OCI-LY3 (cell line): ENCODE measurements around the gene SHISAL2B.
"Not testable (repeated sequence)": the region's sequence is repeated elsewhere in the genome, so short reads cannot be mapped to it uniquely, and the experiment has no call there.

Experiments
- H2AFZ ChIP-seq: fragments of 200-600, 300-600 bp; shearing (Covaris generic); 2 replicates; pipeline ENCODE4 v1.6.0; 2014; ENCODE audit warnings: antibody characterized with exemption, low read depth, low read length
- H3K27ac ChIP-seq: fragments of 200-600, 300-600 bp; sonication (generic); 2 replicates; pipeline ENCODE4 v1.5.1; 2014; ENCODE audit warnings: mild to moderate bottlenecking, low read length, moderate library complexity, mixed read lengths
- H3K27me3 ChIP-seq: fragments of 200-600, 300-600 bp; sonication (generic); 2 replicates; pipeline ENCODE4 v1.6.1; 2014; ENCODE audit warnings: low read depth, low read length, mixed read lengths
- H3K36me3 ChIP-seq: fragments of 200-600, 300-600 bp; sonication (generic); replicated peaks from 2 replicates; pipeline ENCODE3; 2014; ENCODE audit warnings: low read depth, low read length, mixed read lengths
- H3K4me1 ChIP-seq: fragments of 300-600, 200-600 bp; sonication (generic); 2 replicates; pipeline ENCODE4 v1.6.1; 2014; ENCODE audit warnings: low read length, mixed read lengths
- H3K4me2 ChIP-seq: fragments of 200-600, 300-600 bp; sonication (generic); 2 replicates; pipeline ENCODE4 v1.6.1; 2014; ENCODE audit warnings: low read length, mixed read lengths
- H3K4me3 ChIP-seq: fragments of 300-600, 200-600 bp; sonication (generic); 2 replicates; pipeline ENCODE4 v1.5.1; 2014; ENCODE audit warnings: antibody characterized with exemption, mild to moderate bottlenecking, low read length, moderate library complexity
- H3K79me2 ChIP-seq: fragments of 300-600, 200-600 bp; shearing (Covaris generic); 2 replicates; pipeline ENCODE4 v1.6.1; 2014; ENCODE audit warnings: mild to moderate bottlenecking, low read length, mixed read lengths
- H3K9ac ChIP-seq: fragments of 300-600, 200-600 bp; shearing (Covaris generic); 2 replicates; pipeline ENCODE4 v1.6.0; 2014; ENCODE audit warnings: mild to moderate bottlenecking, low read length, moderate library complexity
- H3K9me3 ChIP-seq: fragments of 200-600, 300-600 bp; shearing (Covaris generic); 2 replicates; pipeline ENCODE4 v1.6.1; 2014; ENCODE audit warnings: low read length, mixed read lengths; ENCODE audit not compliant: insufficient read depth
- H4K20me1 ChIP-seq: fragments of 200-600, 300-600 bp; sonication (generic); 2 replicates; pipeline ENCODE4 v1.6.1; 2016; ENCODE audit warnings: low read length, mixed read lengths; ENCODE audit not compliant: insufficient read depth
- CTCF ChIP-seq: fragments of 200-600, 300-600 bp; sonication (generic); IDR thresholded peaks from 2 replicates; pipeline ENCODE4 v1.5.1; 2014; ENCODE audit warnings: antibody characterized with exemption, low read length, low read depth
- EZH2phosphoT487 ChIP-seq: fragments of 200-600 bp; shearing (Covaris generic); IDR thresholded peaks from 2 replicates; pipeline ENCODE4 v1.6.1; 2018; ENCODE audit warnings: antibody characterized with exemption, mixed run types, low read depth

Gene SHISAL2B

GRCh38 chr5:64691291-64691690 lies 988 bp downstream of the SHISAL2B start:
- Histone ChIP-seq H3K9ac (no peak overlapping the region), H3K36me3 (no peaks in the 10 kb centered on the region), H3K9me3 (no peaks in the 10 kb centered on the region), H3K27ac (no peak overlapping the region), H3K4me2 (no peak overlapping the region), H4K20me1 (no peaks in the 10 kb centered on the region), H3K4me1 (no peaks in the 10 kb centered on the region), H3K27me3 (no peaks in the 10 kb centered on the region), H3K4me3 (no peak overlapping the region), H3K79me2 (no peaks in the 10 kb centered on the region), H2AFZ (no peak overlapping the region)
- no peak for TF ChIP-seq EZH2phosphoT487
- TF ChIP-seq CTCF, result no peak

GRCh38 chr5:64693636-64694035 lies 3.3 kb downstream of the SHISAL2B start:
- Histone ChIP-seq H3K4me1 (no peaks in the 10 kb centered on the region), H3K9me3 (no peaks in the 10 kb centered on the region), H3K36me3 (no peaks in the 10 kb centered on the region), H3K27ac (no peak overlapping the region), H3K9ac (no peak overlapping the region), H2AFZ (no peak overlapping the region), H3K79me2 (no peaks in the 10 kb centered on the region), H3K4me2 (no peak overlapping the region), H4K20me1 (no peaks in the 10 kb centered on the region), H3K4me3 (no peak overlapping the region), H3K27me3 (no peaks in the 10 kb centered on the region)
- TF ChIP-seq EZH2phosphoT487, result no peak
- no peak for TF ChIP-seq CTCF

- H3K27ac ChIP-seq, H3K9ac ChIP-seq, H3K79me2 ChIP-seq, H4K20me1 ChIP-seq, H3K4me3 ChIP-seq, H3K4me1 ChIP-seq, H3K9me3 ChIP-seq, H3K27me3 ChIP-seq, H2AFZ ChIP-seq, H3K36me3 ChIP-seq, H3K4me2 ChIP-seq: not testable (repeated sequence)
These were observed 6.1 kb downstream of the SHISAL2B start for GRCh38 chr5:64696414-64696813.

- Histone ChIP-seq H3K4me3 (no peak overlapping the region), H3K4me1 (no peaks in the 10 kb centered on the region), H3K4me2 (no peak overlapping the region), H3K9me3 (no peaks in the 10 kb centered on the region), H2AFZ (no peak overlapping the region), H3K27ac (no peak overlapping the region), H4K20me1 (no peaks in the 10 kb centered on the region), H3K36me3 (no peaks in the 10 kb centered on the region), H3K79me2 (no peaks in the 10 kb centered on the region), H3K27me3 (no peaks in the 10 kb centered on the region), H3K9ac (no peak overlapping the region)
- TF ChIP-seq CTCF (no peak), EZH2phosphoT487 (no peak)
These were observed 10.5 kb downstream of the SHISAL2B start for GRCh38 chr5:64700765-64701164.

GRCh38 chr5:64706074-64706473 lies 15.8 kb downstream of the SHISAL2B start:
- H3K27ac ChIP-seq, H3K4me2 ChIP-seq, H4K20me1 ChIP-seq, H3K9ac ChIP-seq, H2AFZ ChIP-seq, H3K36me3 ChIP-seq, H3K79me2 ChIP-seq, H3K4me1 ChIP-seq, H3K4me3 ChIP-seq, H3K27me3 ChIP-seq, H3K9me3 ChIP-seq: not testable (repeated sequence)
